Measurements from ENCODE around the gene TEX51.

Gene TEX51

DNA sequence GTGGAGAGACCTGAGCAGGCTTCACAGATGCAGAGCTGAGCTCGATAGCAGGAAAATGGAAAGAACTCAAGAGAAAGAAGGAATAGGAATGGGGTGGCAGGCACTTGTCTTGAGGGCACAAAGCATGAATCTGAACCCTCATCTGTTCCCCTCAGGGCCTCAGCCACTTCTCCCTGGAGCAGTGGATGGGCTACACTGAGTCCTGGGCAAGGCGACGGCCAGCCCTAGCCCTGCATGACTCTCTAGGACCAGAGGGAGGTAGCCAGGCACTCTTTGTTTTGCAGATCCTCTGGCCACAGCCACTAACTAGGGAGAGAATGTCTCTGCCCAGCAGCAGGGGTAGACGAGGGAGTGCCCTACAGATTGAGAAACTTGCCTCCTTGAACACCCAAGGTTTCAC lies 3.4 kb upstream of the TEX51 start:
- ChIA-PET POLR2A (no interaction called here), CTCF (interaction anchor here (1.1 kb wide), 1 partner anchor 9 kb away, joined by 3 read pairs; no protein-coding TSS in a partner anchor)
- 86% methylated on average over 2 of the region's 4 CpGs for WGBS (ENCODE audit: insufficient coverage)

DNA sequence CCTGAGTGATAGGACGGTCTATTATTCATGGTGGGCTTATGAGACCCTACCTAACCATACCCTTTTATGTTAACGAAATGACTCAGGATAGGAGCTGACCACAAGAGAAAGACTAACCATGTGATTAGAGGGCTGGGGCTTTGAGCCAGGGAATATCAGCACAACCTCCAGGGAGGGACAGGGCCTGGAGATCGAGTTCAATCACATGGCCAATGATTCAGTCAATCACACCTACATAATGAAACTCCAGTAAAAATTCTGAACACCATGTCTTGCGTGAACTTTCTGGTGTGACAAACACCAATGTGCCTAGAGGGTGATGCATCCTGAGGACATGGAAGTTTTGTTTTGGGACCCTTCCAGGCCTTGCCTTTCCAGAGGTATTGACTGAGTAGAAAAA lies 2.2 kb upstream of the TEX51 start:
- Histone ChIP-seq H3K4me3 (ENCODE audit: control insufficient read depth in 1 of 7, extremely low read depth in 1 of 7, insufficient read depth in 4 of 7, low read depth in 2 of 7, low read length in 6 of 7) (no peak overlapping the region), H3K27ac (ENCODE audit: insufficient read depth in 1 of 2, low read depth in 1 of 2, low read length in 2 of 2, poor library complexity in 1 of 2, severe bottlenecking in 2 of 2) (no peak overlapping the region), H3K9me3 (ENCODE audit: control extremely low read depth in 1 of 5, control insufficient read depth in 4 of 5, insufficient read depth in 2 of 5, low read depth in 1 of 5, low read length in 4 of 5) (peaks cover 0 to 3% (median 2%) of the 10 kb centered on the region in 5 experiments), H3K36me3 (ENCODE audit: control insufficient read depth in 4 of 4, insufficient read depth in 4 of 4, low read length in 3 of 4) (no peaks in the 10 kb centered on the region), H3K4me1 (ENCODE audit: control extremely low read depth in 1 of 4, control insufficient read depth in 4 of 4, insufficient read depth in 4 of 4, low read length in 3 of 4) (no peaks in the 10 kb centered on the region), H3K27me3 (replicated peaks in 2 of 5; ENCODE audit: control insufficient read depth in 4 of 5, insufficient read depth in 5 of 5, low read length in 4 of 5) (peaks cover 0 to 5% (median 0%) of the 10 kb centered on the region in 5 experiments)
- ChIA-PET POLR2A (no interaction called here), CTCF (no interaction called here)
- WGBS (ENCODE audit: insufficient coverage): 92% methylated on average over 2 of the region's 4 CpGs
- DNase-seq: no peak

More for the DNA sequence above, 3.4 kb upstream of the TEX51 start:
- Histone ChIP-seq H3K27me3 (replicated peaks in 2 of 5; ENCODE audit: control insufficient read depth in 4 of 5, insufficient read depth in 5 of 5, low read length in 4 of 5) (peaks cover 0 to 7% (median 0%) of the 10 kb centered on the region in 5 experiments), H3K36me3 (ENCODE audit: control insufficient read depth in 4 of 4, insufficient read depth in 4 of 4, low read length in 3 of 4) (no peaks in the 10 kb centered on the region), H3K9me3 (ENCODE audit: control extremely low read depth in 1 of 5, control insufficient read depth in 4 of 5, insufficient read depth in 2 of 5, low read depth in 1 of 5, low read length in 4 of 5) (peaks cover 0 to 3% (median 2%) of the 10 kb centered on the region in 5 experiments), H3K4me1 (ENCODE audit: control extremely low read depth in 1 of 4, control insufficient read depth in 4 of 4, insufficient read depth in 4 of 4, low read length in 3 of 4) (no peaks in the 10 kb centered on the region), H3K27ac (ENCODE audit: insufficient read depth in 1 of 2, low read depth in 1 of 2, low read length in 2 of 2, poor library complexity in 1 of 2, severe bottlenecking in 2 of 2) (no peak overlapping the region), H3K4me3 (ENCODE audit: control insufficient read depth in 1 of 7, extremely low read depth in 1 of 7, insufficient read depth in 4 of 7, low read depth in 2 of 7, low read length in 6 of 7) (no peak overlapping the region)
- DNase-seq: no peak

DNA sequence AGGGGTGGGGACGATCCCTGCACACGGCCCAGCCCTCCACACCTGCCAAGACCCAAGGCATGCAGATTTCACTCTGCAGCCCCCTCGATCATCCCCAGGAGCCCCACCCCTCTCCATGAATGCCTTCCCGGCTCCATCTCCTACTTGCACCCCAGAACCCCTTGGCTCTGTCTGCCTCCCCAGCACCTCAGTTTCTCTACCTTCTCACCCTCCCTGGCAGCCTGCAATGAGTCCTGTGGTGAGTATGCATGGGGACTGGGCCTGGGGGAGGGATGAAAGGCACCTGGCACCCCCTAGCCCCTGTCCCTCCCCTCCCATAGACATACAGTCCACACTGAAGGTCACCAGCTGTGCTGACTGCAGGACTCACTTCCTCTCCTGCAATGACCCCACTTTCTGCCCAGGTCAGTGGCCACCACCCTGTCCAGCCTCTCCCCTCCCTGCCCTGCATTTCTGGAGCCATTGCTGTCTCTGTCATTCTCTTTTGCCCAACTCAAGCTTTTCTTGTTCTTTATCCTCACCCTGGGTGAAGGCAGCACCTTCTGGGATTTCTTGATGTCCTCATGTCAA lies 1.0 kb downstream of the TEX51 start:
- 100% methylated on average over 1 of the region's 4 CpGs for WGBS (ENCODE audit: insufficient coverage)
- POLR2A ChIA-PET: no interaction called here
- CTCF ChIA-PET: no interaction called here

DNA sequence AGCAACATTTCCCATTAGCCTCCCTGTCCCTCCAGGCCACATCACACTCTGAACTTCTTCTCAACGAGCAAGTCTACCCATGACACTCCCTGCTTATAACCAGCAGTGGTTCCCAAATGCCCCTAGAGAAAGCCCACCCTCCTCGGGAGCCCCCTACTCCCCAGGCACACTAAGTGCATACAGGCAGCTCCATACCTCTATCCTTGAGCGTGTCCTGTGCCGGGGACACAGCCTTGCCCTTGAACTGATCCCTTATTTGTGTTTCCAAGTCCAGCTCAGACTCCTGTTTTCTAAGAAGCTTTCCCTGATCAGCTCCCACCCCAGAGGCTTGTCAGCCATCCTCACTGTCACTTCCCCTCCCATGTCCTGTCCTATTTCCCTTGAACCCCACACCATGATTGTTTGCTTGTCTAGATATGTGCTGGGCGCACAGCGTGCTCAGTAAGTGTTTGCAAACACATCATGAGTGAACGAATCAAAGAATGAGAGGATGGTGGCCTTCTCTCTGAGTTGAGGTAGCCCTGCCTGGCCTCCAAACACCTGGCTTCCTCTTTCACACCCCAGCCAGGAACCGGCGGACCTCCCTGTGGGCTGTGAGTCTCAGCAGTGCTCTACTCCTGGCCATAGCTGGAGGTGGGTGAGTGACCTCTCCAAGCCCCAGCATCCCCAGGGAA lies 2.1 kb downstream of the TEX51 start:
- DNase-seq: no peak
- ChIA-PET POLR2A (no interaction called here), CTCF (no interaction called here)
- Histone ChIP-seq H3K36me3 (ENCODE audit: control insufficient read depth in 4 of 4, insufficient read depth in 4 of 4, low read length in 3 of 4) (no peaks in the 10 kb centered on the region), H3K9me3 (ENCODE audit: control extremely low read depth in 1 of 5, control insufficient read depth in 4 of 5, insufficient read depth in 2 of 5, low read depth in 1 of 5, low read length in 4 of 5) (peaks cover 1 to 8% (median 3%) of the 10 kb centered on the region in 5 experiments), H3K27ac (ENCODE audit: insufficient read depth in 1 of 2, low read depth in 1 of 2, low read length in 2 of 2, poor library complexity in 1 of 2, severe bottlenecking in 2 of 2) (no peak overlapping the region), H3K4me3 (ENCODE audit: control insufficient read depth in 1 of 7, extremely low read depth in 1 of 7, insufficient read depth in 4 of 7, low read depth in 2 of 7, low read length in 6 of 7) (no peak overlapping the region), H3K27me3 (replicated peaks in 2 of 5; ENCODE audit: control insufficient read depth in 4 of 5, insufficient read depth in 5 of 5, low read length in 4 of 5) (peaks cover 0 to 2% (median 0%) of the 10 kb centered on the region in 5 experiments), H3K4me1 (ENCODE audit: control extremely low read depth in 1 of 4, control insufficient read depth in 4 of 4, insufficient read depth in 4 of 4, low read length in 3 of 4) (no peaks in the 10 kb centered on the region)
- 98% methylated on average over 7 of the region's 9 CpGs for WGBS (ENCODE audit: insufficient coverage)

More for the DNA sequence above, 1.0 kb downstream of the TEX51 start:
- H3K27ac ChIP-seq (ENCODE audit: insufficient read depth in 1 of 2, low read depth in 1 of 2, low read length in 2 of 2, poor library complexity in 1 of 2, severe bottlenecking in 2 of 2): no peak overlapping the region
- no peaks in the 10 kb centered on the region for H3K4me1 ChIP-seq (ENCODE audit: control extremely low read depth in 1 of 4, control insufficient read depth in 4 of 4, insufficient read depth in 4 of 4, low read length in 3 of 4)
- H3K36me3 ChIP-seq (ENCODE audit: control insufficient read depth in 4 of 4, insufficient read depth in 4 of 4, low read length in 3 of 4): no peaks in the 10 kb centered on the region
- H3K27me3 ChIP-seq (replicated peaks in 2 of 5; ENCODE audit: control insufficient read depth in 4 of 5, insufficient read depth in 5 of 5, low read length in 4 of 5): peaks cover 0 to 4% (median 0%) of the 10 kb centered on the region in 5 experiments
- H3K9me3 ChIP-seq (ENCODE audit: control extremely low read depth in 1 of 5, control insufficient read depth in 4 of 5, insufficient read depth in 2 of 5, low read depth in 1 of 5, low read length in 4 of 5): peaks cover 1 to 8% (median 3%) of the 10 kb centered on the region in 5 experiments
- no peak overlapping the region for H3K4me3 ChIP-seq (ENCODE audit: control insufficient read depth in 1 of 7, extremely low read depth in 1 of 7, insufficient read depth in 4 of 7, low read depth in 2 of 7, low read length in 6 of 7)
- DNase-seq: no peak

DNA sequence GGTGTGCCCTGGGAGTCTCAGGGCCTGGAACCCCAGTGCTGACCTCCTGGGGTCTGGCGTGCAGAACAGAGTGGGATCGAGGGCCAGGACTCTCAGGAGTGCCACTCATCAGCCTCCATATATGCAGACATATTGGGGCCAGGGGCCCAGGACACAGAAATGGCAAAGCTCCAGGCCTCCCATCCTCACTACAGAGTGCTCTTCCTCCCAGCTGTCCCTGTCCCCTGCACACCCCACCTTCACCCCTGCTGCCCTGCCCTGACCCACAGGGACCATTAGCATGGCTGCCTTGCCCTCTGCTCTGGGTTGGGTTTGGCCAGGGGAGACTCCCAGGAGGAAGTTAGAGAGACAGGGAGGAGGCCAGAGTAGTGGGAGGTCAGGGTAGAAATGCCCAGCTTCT lies 2.8 kb downstream of the TEX51 start:
- ChIA-PET POLR2A (no interaction called here), CTCF (no interaction called here)
- Histone ChIP-seq H3K4me3 (ENCODE audit: control insufficient read depth in 1 of 7, extremely low read depth in 1 of 7, insufficient read depth in 4 of 7, low read depth in 2 of 7, low read length in 6 of 7) (no peak overlapping the region), H3K9me3 (ENCODE audit: control extremely low read depth in 1 of 5, control insufficient read depth in 4 of 5, insufficient read depth in 2 of 5, low read depth in 1 of 5, low read length in 4 of 5) (peaks cover 1 to 8% (median 3%) of the 10 kb centered on the region in 5 experiments), H3K36me3 (ENCODE audit: control insufficient read depth in 4 of 4, insufficient read depth in 4 of 4, low read length in 3 of 4) (no peaks in the 10 kb centered on the region), H3K27me3 (replicated peaks in 2 of 5; ENCODE audit: control insufficient read depth in 4 of 5, insufficient read depth in 5 of 5, low read length in 4 of 5) (no peaks in the 10 kb centered on the region), H3K4me1 (ENCODE audit: control extremely low read depth in 1 of 4, control insufficient read depth in 4 of 4, insufficient read depth in 4 of 4, low read length in 3 of 4) (no peaks in the 10 kb centered on the region), H3K27ac (ENCODE audit: insufficient read depth in 1 of 2, low read depth in 1 of 2, low read length in 2 of 2, poor library complexity in 1 of 2, severe bottlenecking in 2 of 2) (no peak overlapping the region)
- DNase-seq: no peak
- WGBS (ENCODE audit: insufficient coverage): 100% methylated on average over 1 of the region's 2 CpGs

DNA sequence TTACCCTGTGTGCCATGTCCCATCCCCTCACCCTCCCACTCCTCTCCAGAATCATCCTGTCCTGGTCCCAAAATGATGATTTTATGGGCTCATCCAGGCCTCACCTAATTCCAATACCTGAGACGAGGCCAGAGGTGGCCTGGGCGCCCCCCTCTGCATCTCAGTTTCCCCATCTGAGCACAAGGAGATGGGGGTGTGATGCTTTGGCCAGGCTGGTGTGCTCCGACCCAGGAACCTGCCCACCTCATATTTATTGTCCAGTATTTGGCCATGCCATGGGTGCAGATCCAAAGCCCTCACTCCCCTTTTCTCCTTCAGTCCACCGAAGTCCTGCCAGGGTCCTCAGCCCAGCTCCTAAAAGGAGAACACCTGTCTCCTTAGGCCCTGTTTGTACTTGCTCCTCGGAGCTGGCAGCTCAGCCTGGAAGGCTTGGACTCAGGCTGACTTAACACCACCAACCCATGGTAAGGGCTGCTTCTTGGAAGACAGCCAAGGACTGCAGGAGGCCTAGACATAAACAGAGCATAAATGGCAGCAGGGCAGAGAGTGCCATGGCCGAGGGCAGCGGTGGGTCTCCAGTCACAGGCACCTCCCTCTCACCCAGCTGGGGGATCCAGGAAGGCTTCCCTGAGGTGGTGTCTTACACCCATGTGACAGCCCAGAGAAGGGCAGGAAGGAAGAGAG lies 3.6 kb downstream of the TEX51 start:
- Histone ChIP-seq H3K4me3 (ENCODE audit: control insufficient read depth in 1 of 7, extremely low read depth in 1 of 7, insufficient read depth in 4 of 7, low read depth in 2 of 7, low read length in 6 of 7) (no peak overlapping the region), H3K4me1 (ENCODE audit: control extremely low read depth in 1 of 4, control insufficient read depth in 4 of 4, insufficient read depth in 4 of 4, low read length in 3 of 4) (no peaks in the 10 kb centered on the region), H3K27ac (ENCODE audit: insufficient read depth in 1 of 2, low read depth in 1 of 2, low read length in 2 of 2, poor library complexity in 1 of 2, severe bottlenecking in 2 of 2) (no peak overlapping the region), H3K9me3 (ENCODE audit: control extremely low read depth in 1 of 5, control insufficient read depth in 4 of 5, insufficient read depth in 2 of 5, low read depth in 1 of 5, low read length in 4 of 5) (peaks cover 1 to 8% (median 3%) of the 10 kb centered on the region in 5 experiments), H3K27me3 (replicated peaks in 2 of 5; ENCODE audit: control insufficient read depth in 4 of 5, insufficient read depth in 5 of 5, low read length in 4 of 5) (no peaks in the 10 kb centered on the region), H3K36me3 (ENCODE audit: control insufficient read depth in 4 of 4, insufficient read depth in 4 of 4, low read length in 3 of 4) (no peaks in the 10 kb centered on the region)
- CTCF ChIA-PET: no interaction called here
- WGBS (ENCODE audit: insufficient coverage): 100% methylated on average over 2 of the region's 7 CpGs
- DNase-seq: no peak
- POLR2A ChIA-PET: no interaction called here

DNA sequence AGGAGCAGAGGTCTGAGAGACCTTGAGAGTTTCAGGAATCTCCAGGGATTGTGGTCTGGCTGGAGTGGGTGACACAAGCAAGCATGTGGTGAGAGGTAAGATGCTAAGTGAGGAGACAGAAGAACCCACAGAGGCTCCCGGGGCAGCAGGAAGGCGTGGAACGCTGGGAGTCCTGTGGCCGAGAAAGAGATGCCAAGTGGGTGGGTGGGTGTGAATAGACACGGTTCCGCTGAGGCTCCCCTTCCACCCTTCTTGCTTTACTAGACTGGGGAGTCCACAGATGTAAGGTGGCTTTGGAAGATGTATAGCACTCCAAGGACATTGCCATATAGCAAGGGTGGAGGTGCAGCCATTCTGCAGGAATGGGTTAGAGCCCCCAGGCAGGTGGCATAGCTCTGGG lies 4.2 kb downstream of the TEX51 start:
- no peaks in the 10 kb centered on the region for H3K4me1 ChIP-seq (ENCODE audit: control extremely low read depth in 1 of 4, control insufficient read depth in 4 of 4, insufficient read depth in 4 of 4, low read length in 3 of 4)
- 93% methylated on average over 5 of the region's 6 CpGs for WGBS (ENCODE audit: insufficient coverage)
- H3K36me3 ChIP-seq (ENCODE audit: control insufficient read depth in 4 of 4, insufficient read depth in 4 of 4, low read length in 3 of 4): no peaks in the 10 kb centered on the region
- ChIA-PET POLR2A (no interaction called here), CTCF (no interaction called here)
- DNase-seq: no peak
- no peak overlapping the region for H3K27ac ChIP-seq (ENCODE audit: insufficient read depth in 1 of 2, low read depth in 1 of 2, low read length in 2 of 2, poor library complexity in 1 of 2, severe bottlenecking in 2 of 2)
- peaks cover 1 to 8% (median 3%) of the 10 kb centered on the region in 5 experiments for H3K9me3 ChIP-seq (ENCODE audit: control extremely low read depth in 1 of 5, control insufficient read depth in 4 of 5, insufficient read depth in 2 of 5, low read depth in 1 of 5, low read length in 4 of 5)
- no peak overlapping the region for H3K4me3 ChIP-seq (ENCODE audit: control insufficient read depth in 1 of 7, extremely low read depth in 1 of 7, insufficient read depth in 4 of 7, low read depth in 2 of 7, low read length in 6 of 7)
- no peaks in the 10 kb centered on the region for H3K27me3 ChIP-seq (replicated peaks in 2 of 5; ENCODE audit: control insufficient read depth in 4 of 5, insufficient read depth in 5 of 5, low read length in 4 of 5)

All from common myeloid progenitor, CD34-positive (primary cell).